Measurements from ENCODE around the gene MEIOB.

MEIOB gene

GRCh38 chr16:1788708-1789100, 83.3 kb downstream of the MEIOB start:
- Mint-ChIP-seq H3K9me3 (no peaks in the 10 kb centered on the region), H3K36me3 (ENCODE audit: low read depth) (peaks cover 5% of the 10 kb centered on the region), H3K4me3 (peak overlapping the region in 2 of 3 experiments; percentile 41 to 57), H3K27me3 (ENCODE audit: low read depth) (no peaks in the 10 kb centered on the region), H3K4me1 (no peaks in the 10 kb centered on the region), H3K27ac (no peak overlapping the region)
- TF ChIP-seq CTCF (IDR thresholded peaks at IDR 0.05; ENCODE audit: unreplicated experiment in 3 of 3) = no peak

- H3K9me3 Mint-ChIP-seq = no peaks in the 10 kb centered on the region
- no peak overlapping the region for H3K4me3 Mint-ChIP-seq
- H3K27ac Mint-ChIP-seq = no peak overlapping the region
- no peaks in the 10 kb centered on the region for H3K27me3 Mint-ChIP-seq (ENCODE audit: low read depth)
- no peak for TF ChIP-seq CTCF (IDR thresholded peaks at IDR 0.05; ENCODE audit: unreplicated experiment in 3 of 3)
- H3K4me1 Mint-ChIP-seq = peaks cover 3% of the 10 kb centered on the region
- H3K36me3 Mint-ChIP-seq (ENCODE audit: low read depth) = peaks cover 5% of the 10 kb centered on the region
Observed at GRCh38 chr16:1788095-1788707, 83.8 kb downstream of the MEIOB start.

- TF ChIP-seq CTCF (IDR thresholded peaks at IDR 0.05; ENCODE audit: unreplicated experiment in 3 of 3) = no peak
- H3K4me3 Mint-ChIP-seq = no peak overlapping the region
- peaks cover 5% of the 10 kb centered on the region for H3K36me3 Mint-ChIP-seq (ENCODE audit: low read depth)
- H3K9me3 Mint-ChIP-seq = no peaks in the 10 kb centered on the region
- H3K27me3 Mint-ChIP-seq (ENCODE audit: low read depth) = no peaks in the 10 kb centered on the region
- peaks cover 5% of the 10 kb centered on the region for H3K4me1 Mint-ChIP-seq
- no peak overlapping the region for H3K27ac Mint-ChIP-seq
Observed at GRCh38 chr16:1787322-1788094, 84.5 kb downstream of the MEIOB start.

- no peak for TF ChIP-seq CTCF (IDR thresholded peaks at IDR 0.05; ENCODE audit: unreplicated experiment in 3 of 3)
- Mint-ChIP-seq H3K4me1 (peaks cover 5% of the 10 kb centered on the region), H3K4me3 (no peak overlapping the region), H3K9me3 (no peaks in the 10 kb centered on the region), H3K27ac (no peak overlapping the region), H3K36me3 (ENCODE audit: low read depth) (peaks cover 5% of the 10 kb centered on the region), H3K27me3 (ENCODE audit: low read depth) (no peaks in the 10 kb centered on the region)
Observed at GRCh38 chr16:1787056-1787321, 85.0 kb downstream of the MEIOB start.

GRCh38 chr16:1786242-1787055, 85.5 kb downstream of the MEIOB start:
- peaks cover 5% of the 10 kb centered on the region for H3K4me1 Mint-ChIP-seq
- H3K36me3 Mint-ChIP-seq (ENCODE audit: low read depth) = peaks cover 5% of the 10 kb centered on the region
- no peaks in the 10 kb centered on the region for H3K9me3 Mint-ChIP-seq
- no peak for TF ChIP-seq CTCF (IDR thresholded peaks at IDR 0.05; ENCODE audit: unreplicated experiment in 3 of 3)
- no peaks in the 10 kb centered on the region for H3K27me3 Mint-ChIP-seq (ENCODE audit: low read depth)
- H3K27ac Mint-ChIP-seq = no peak overlapping the region
- no peak overlapping the region for H3K4me3 Mint-ChIP-seq
